ENCODE data around the gene TIAM2. TPM values are rescaled to one million over a fixed set of nuclear protein-coding genes. Genes with fewer than 3 reads are reported as not detected.

TIAM2 gene
- total and polyA plus RNA-seq, 9 of the 15 experiments (the other 6 are each of a cell fraction or from before 2014, with no cell fraction given) = 0.73 to 6.5 (median 4.3) TPM

DNA sequence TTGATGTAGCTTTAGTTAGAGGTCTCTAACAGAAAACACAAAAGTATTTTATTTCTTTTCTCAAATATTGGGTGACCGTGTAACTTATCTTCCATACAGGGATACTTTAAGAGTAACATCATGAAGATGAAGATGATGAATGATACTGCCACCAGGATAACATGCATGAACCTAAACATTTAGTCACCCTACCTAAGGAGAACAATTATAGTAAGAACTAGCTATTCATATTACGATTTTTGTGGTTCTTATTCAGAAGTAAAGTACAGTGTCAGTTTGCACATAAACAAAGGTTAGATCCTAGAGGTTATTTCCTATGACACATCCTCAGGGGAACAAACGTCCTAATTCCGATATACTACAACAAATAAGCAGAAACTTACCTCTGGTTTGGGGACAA lies 289.7 kb downstream of the TIAM2 start:
- H3K4me3 ChIP-seq = no peak overlapping the region
- H3K9me1 ChIP-seq (ENCODE audit: control insufficient read depth, insufficient read depth, low read length) = no peaks in the 10 kb centered on the region
- TF ChIP-seq, protein P1, sequence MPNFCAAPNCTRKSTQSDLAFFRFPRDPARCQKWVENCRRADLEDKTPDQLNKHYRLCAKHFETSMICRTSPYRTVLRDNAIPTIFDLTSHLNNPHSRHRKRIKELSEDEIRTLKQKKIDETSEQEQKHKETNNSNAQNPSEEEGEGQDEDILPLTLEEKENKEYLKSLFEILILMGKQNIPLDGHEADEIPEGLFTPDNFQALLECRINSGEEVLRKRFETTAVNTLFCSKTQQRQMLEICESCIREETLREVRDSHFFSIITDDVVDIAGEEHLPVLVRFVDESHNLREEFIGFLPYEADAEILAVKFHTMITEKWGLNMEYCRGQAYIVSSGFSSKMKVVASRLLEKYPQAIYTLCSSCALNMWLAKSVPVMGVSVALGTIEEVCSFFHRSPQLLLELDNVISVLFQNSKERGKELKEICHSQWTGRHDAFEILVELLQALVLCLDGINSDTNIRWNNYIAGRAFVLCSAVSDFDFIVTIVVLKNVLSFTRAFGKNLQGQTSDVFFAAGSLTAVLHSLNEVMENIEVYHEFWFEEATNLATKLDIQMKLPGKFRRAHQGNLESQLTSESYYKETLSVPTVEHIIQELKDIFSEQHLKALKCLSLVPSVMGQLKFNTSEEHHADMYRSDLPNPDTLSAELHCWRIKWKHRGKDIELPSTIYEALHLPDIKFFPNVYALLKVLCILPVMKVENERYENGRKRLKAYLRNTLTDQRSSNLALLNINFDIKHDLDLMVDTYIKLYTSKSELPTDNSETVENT (CRISPR knock-in tag; IDR thresholded peaks at IDR 0.05) = no peak
- TF ChIP-seq IFI16 (CRISPR knock-in tag; IDR thresholded peaks at IDR 0.05) (no peak), RAD51 (IDR thresholded peaks at IDR 0.05; ENCODE audit: borderline replicate concordance, low read depth) (no peak), ZNF507 (tag; conservative IDR thresholded peaks at IDR 0.05) (no peak), SMC3 (conservative IDR thresholded peaks at IDR 0.05; ENCODE audit: insufficient read depth, low read depth, low read length) (no peak), KDM4B (IDR thresholded peaks at IDR 0.05; ENCODE audit: borderline replicate concordance in 2 of 2, low read depth in 1 of 2) (no peak), HDAC6 (IDR thresholded peaks at IDR 0.05; ENCODE audit: low read depth, low read length) (no peak), ZNF717 (CRISPR knock-in tag; IDR thresholded peaks at IDR 0.05) (no peak), PHB2 (IDR thresholded peaks at IDR 0.05; ENCODE audit: low read depth) (no peak), YBX1 (IDR thresholded peaks at IDR 0.05) (no peak), ZNF586 (CRISPR knock-in tag; conservative IDR thresholded peaks at IDR 0.05) (no peak), HNRNPH1 (optimal IDR thresholded peaks at IDR 0.05; ENCODE audit: low read depth, low read length) (no peak), NR2C1 (IDR thresholded peaks at IDR 0.05) (no peak), NR2C1 (tag; IDR thresholded peaks at IDR 0.05) (no peak)
- TF ChIP-seq, protein P2, sequence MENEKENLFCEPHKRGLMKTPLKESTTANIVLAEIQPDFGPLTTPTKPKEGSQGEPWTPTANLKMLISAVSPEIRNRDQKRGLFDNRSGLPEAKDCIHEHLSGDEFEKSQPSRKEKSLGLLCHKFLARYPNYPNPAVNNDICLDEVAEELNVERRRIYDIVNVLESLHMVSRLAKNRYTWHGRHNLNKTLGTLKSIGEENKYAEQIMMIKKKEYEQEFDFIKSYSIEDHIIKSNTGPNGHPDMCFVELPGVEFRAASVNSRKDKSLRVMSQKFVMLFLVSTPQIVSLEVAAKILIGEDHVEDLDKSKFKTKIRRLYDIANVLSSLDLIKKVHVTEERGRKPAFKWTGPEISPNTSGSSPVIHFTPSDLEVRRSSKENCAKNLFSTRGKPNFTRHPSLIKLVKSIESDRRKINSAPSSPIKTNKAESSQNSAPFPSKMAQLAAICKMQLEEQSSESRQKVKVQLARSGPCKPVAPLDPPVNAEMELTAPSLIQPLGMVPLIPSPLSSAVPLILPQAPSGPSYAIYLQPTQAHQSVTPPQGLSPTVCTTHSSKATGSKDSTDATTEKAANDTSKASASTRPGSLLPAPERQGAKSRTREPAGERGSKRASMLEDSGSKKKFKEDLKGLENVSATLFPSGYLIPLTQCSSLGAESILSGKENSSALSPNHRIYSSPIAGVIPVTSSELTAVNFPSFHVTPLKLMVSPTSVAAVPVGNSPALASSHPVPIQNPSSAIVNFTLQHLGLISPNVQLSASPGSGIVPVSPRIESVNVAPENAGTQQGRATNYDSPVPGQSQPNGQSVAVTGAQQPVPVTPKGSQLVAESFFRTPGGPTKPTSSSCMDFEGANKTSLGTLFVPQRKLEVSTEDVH (IDR thresholded peaks at IDR 0.05; ENCODE audit: low read depth, partially characterized antibody) = no peak
- H3K36me3 ChIP-seq (ENCODE audit: control insufficient read depth, insufficient read depth, low read length) = peaks cover 80% of the 10 kb centered on the region
- H2AFZ ChIP-seq (ENCODE audit: low read depth, low read length) = no peak overlapping the region
- BruUV-seq (replicated peaks) = no TSS peak
- ChIA-PET CTCF (ENCODE audit: low intra/inter-chr PET ratio) (no interaction called here), POLR2A (interaction anchor here (1.4 kb wide), 1 partner anchor 12 kb away, joined by 3 read pairs; no protein-coding TSS in a partner anchor)
- DNase-seq (ENCODE audit: extremely low read depth in 1 of 4, low spot score in 3 of 4) (no peak), ATAC-seq (no peak), FAIRE-seq (no peak)
- in situ Hi-C loops (cut with MboI) (no loop called here), intact Hi-C loops (cut with micrococcal nuclease) (no loop called here)
- whole genome bisulfite sequencing (ENCODE audit: insufficient coverage, low coverage, missing lambda C conversion rate) = 81% methylated on average over 4 of the region's 4 CpGs
- H3K27me3 ChIP-seq (ENCODE audit: control insufficient read depth in 2 of 2, insufficient read depth in 2 of 2, low read length in 2 of 2) = no peaks in the 10 kb centered on the region
- no peak overlapping the region for H3K4me2 ChIP-seq (ENCODE audit: insufficient read depth, low read length)
- H3K27ac ChIP-seq (ENCODE audit: extremely low read depth, low read depth, low read length) = no peak overlapping the region
- H3K79me2 ChIP-seq (ENCODE audit: control insufficient read depth, insufficient read depth, low read length) = no peaks in the 10 kb centered on the region
- no peaks in the 10 kb centered on the region for H3K4me1 ChIP-seq (replicated peaks in 1 of 2; ENCODE audit: control insufficient read depth in 2 of 2, insufficient read depth in 2 of 2, low read length in 2 of 2)
- H4K20me1 ChIP-seq (replicated peaks; ENCODE audit: control insufficient read depth, insufficient read depth, low read length) = no peaks in the 10 kb centered on the region
- no peaks in the 10 kb centered on the region for H3K9me3 ChIP-seq (replicated peaks; ENCODE audit: control insufficient read depth, insufficient read depth, low read depth, low read length)
- H3K9ac ChIP-seq (ENCODE audit: insufficient read depth in 1 of 2, low read depth in 2 of 2, low read length in 2 of 2) = no peak overlapping the region

All from K562 (cell line).